Kidney (tissue), 14 donors: Measurements from ENCODE around the gene POLE2. TPM values are rescaled to one million over a fixed set of nuclear protein-coding genes. Genes with fewer than 3 reads are reported as not detected.
"Not testable (repeated sequence)": the region's sequence is repeated elsewhere in the genome, so short reads cannot be mapped to it uniquely, and the experiment has no call there.

Experiments used
- DNase-seq, 5 donors: peaks; one replicate each; pipeline ENCODE4 v3.0.0-alpha.2; 2013 to 2020
- FAIRE-seq: peaks from 2 replicates; lab custom pipeline; 2012; peaks lifted over from hg19 to GRCh38; lab: Jason Lieb, UNC
- H3K27ac ChIP-seq, 2 donors: one replicate each; pipeline ENCODE4 v1.7.0; 2013; ENCODE audit warnings: low read depth in 2 of 2, low read length in 2 of 2, inconsistent platforms in 1 of 2
- H3K27me3 ChIP-seq: one replicate; pipeline ENCODE4 v1.7.1; 2013; ENCODE audit warnings: low read length, inconsistent platforms; ENCODE audit not compliant: control insufficient read depth, insufficient read depth
- H3K36me3 ChIP-seq, 3 donors: one replicate each; pipeline versions ENCODE4 v1.7.0 to v1.7.1; 2013; ENCODE audit warnings: low read length in 3 of 3, control low read depth in 1 of 3, inconsistent platforms in 1 of 3; ENCODE audit not compliant: insufficient read depth in 3 of 3, control insufficient read depth in 2 of 3
- H3K4me1 ChIP-seq, 3 donors: one replicate each; pipeline versions ENCODE4 v1.7.0 to v1.7.1; 2013; ENCODE audit warnings: low read length in 3 of 3, inconsistent platforms in 1 of 3, low read depth in 1 of 3; ENCODE audit not compliant: control insufficient read depth in 2 of 3, insufficient read depth in 2 of 3
- H3K4me3 ChIP-seq, 3 donors: one replicate each; pipeline versions ENCODE4 v1.7.0 to v1.8.1; 2013; ENCODE audit warnings: low read length in 3 of 3, control low read depth in 1 of 3, inconsistent platforms in 1 of 3
- H3K9ac ChIP-seq, 3 donors: one replicate each; pipeline versions ENCODE4 v1.7.0 to v1.7.1; 2013; ENCODE audit warnings: low read length in 3 of 3, control low read depth in 1 of 3, inconsistent platforms in 1 of 3
- H3K9me3 ChIP-seq, 3 donors: one replicate each; pipeline versions ENCODE4 v1.7.0 to v1.7.1; 2013; ENCODE audit warnings: low read length in 3 of 3, control low read depth in 1 of 3, inconsistent platforms in 1 of 3; ENCODE audit not compliant: control insufficient read depth in 2 of 3, insufficient read depth in 1 of 3
- CTCF ChIP-seq: IDR thresholded peaks from 3 replicates; pipeline ENCODE4 v1.5.1; 2012; ENCODE audit warnings: mild to moderate bottlenecking, moderate library complexity, borderline replicate concordance; ENCODE audit not compliant: insufficient read depth; ENCODE audit errors: extremely low read depth
- intact Hi-C: fragments of 100-400 bp; cut with DNase I; formaldehyde crosslinking; loops from one replicate; pipeline ENCODE4 v1.11.1; 2022
- polyA plus RNA-seq: library from polyadenylated mRNA; stranded (reverse); fragments of 350-450 nt; fragmentation: Illumina TruSeq; extraction: RNeasy Lipid Tissue Mini Kit (QIAGEN cat#74804); gene quantifications from one replicate; pipeline ENCODE4 v1.2.3, GENCODE V29; 2014; ENCODE audit warnings: low read depth, low replicate concordance; ENCODE audit not compliant: insufficient read depth
- total RNA-seq: library from RNA; stranded (reverse); fragmentation: NEBNext Ultra II Directional; extraction: Animal tissue kit (Norgen Biotek cat#: 25700); gene quantifications from one replicate; pipeline ENCODE4 v1.2.1, GENCODE V29; 2021
- donor health status: control.
- donor health status: control.
- donor health status: control.
- donor health status: control.
- donor health status: control.
- donor health status: DM: yes; HTN: yes; CAD: no.
- donor health status: Normal renal cell carcinoma (clear cell type).

Gene POLE2
- total and polyA plus RNA-seq, 2 donors from 2014 or later = 0.58 to 2.6 TPM

- peak overlapping the region; percentile 34 to 98 (median 67) for H3K9ac ChIP-seq
Observed at GRCh38 chr14:49619730-49620129, 68.3 kb downstream of the POLE2 start.

GRCh38 chr14:49619273-49619672 lies 68.7 kb downstream of the POLE2 start:
- H3K36me3 ChIP-seq, FAIRE-seq, H3K27me3 ChIP-seq, H3K9me3 ChIP-seq, H3K27ac ChIP-seq, H3K4me1 ChIP-seq, intact Hi-C loops: not testable (repeated sequence)
- peak in 1 of 5 donors; percentile 46 for DNase-seq
- peak overlapping the region in 2 of 3 donors; percentile 34 to 98 for H3K9ac ChIP-seq
- H3K4me3 ChIP-seq = peak overlapping the region; percentile 79 to 99 (median 80)

More at GRCh38 chr14:49619730-49620129, 68.3 kb downstream of the POLE2 start:
- FAIRE-seq (no peak), DNase-seq (peak in 1 of 5 donors; percentile 34)
- Histone ChIP-seq H3K4me3 (peak overlapping the region; percentile 79 to 99 (median 80)), H3K27ac (peak overlapping the region; percentile 70 to 96), H3K36me3 (peaks cover 0 to 5% (median 2%) of the 10 kb centered on the region in 3 donors), H3K9me3 (no peaks in the 10 kb centered on the region), H3K27me3 (no peaks in the 10 kb centered on the region), H3K4me1 (peaks cover 0 to 9% (median 6%) of the 10 kb centered on the region in 3 donors)
- intact Hi-C loops = no loop called here
- TF ChIP-seq CTCF = no peak

GRCh38 chr14:49617852-49618519 lies 70.0 kb downstream of the POLE2 start:
- peaks cover 0 to 5% (median 2%) of the 10 kb centered on the region in 3 donors for H3K36me3 ChIP-seq
- no peaks in the 10 kb centered on the region for H3K9me3 ChIP-seq
- H3K27me3 ChIP-seq = no peaks in the 10 kb centered on the region
- TF ChIP-seq CTCF = no peak
- DNase-seq (no peak), FAIRE-seq (no peak)
- intact Hi-C loops = no loop called here
- H3K9ac ChIP-seq = no peak overlapping the region
- no peak overlapping the region for H3K27ac ChIP-seq
- peaks cover 0 to 9% (median 6%) of the 10 kb centered on the region in 3 donors for H3K4me1 ChIP-seq
- H3K4me3 ChIP-seq = no peak overlapping the region

DNA sequence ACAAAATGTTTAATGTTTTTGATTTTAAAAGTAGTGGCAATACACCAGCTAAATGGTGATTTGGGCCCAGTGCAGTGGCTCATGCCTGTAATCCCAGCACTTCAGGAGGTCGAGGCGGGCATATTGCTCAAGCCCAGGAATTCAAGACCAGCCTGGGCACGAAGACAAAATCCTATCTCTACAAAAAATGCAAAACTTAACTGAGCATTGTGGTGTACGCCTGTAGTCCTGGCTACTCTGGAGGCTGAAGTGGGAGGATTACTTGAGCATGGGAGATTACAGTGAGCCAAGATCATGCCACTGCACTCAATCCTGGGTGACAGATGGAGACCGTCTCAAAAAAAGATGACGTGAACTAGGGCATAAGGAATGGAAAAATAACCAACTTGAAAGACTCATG lies 72.2 kb downstream of the POLE2 start:
- TF ChIP-seq CTCF = no peak
- H3K9ac ChIP-seq = no peak overlapping the region
- no peak overlapping the region for H3K27ac ChIP-seq
- H3K27me3 ChIP-seq = no peaks in the 10 kb centered on the region
- no peak overlapping the region for H3K4me3 ChIP-seq
- FAIRE-seq (no peak), DNase-seq (no peak)
- intact Hi-C loops = no loop called here
- no peaks in the 10 kb centered on the region for H3K9me3 ChIP-seq
- H3K36me3 ChIP-seq = peaks cover 0 to 5% (median 2%) of the 10 kb centered on the region in 3 donors
- peaks cover 0 to 4% (median 0%) of the 10 kb centered on the region in 3 donors for H3K4me1 ChIP-seq
